Neural progenitor cell (in vitro differentiated cells): ENCODE results near the gene HABP2.

Experiments used
- EZH2 ChIP-seq: fragments of 200-600 bp; sonication (generic); IDR thresholded peaks from 2 replicates; pipeline ENCODE4 v1.6.1; 2017; ENCODE audit warnings: antibody characterized with exemption, mild to moderate bottlenecking, moderate library complexity
- TF ChIP-seq, protein P1 (sequence below): fragments of 200-600 bp; sonication (generic); IDR thresholded peaks from 2 replicates; pipeline ENCODE4 v1.5.1; 2017; ENCODE audit warnings: antibody characterized with exemption, mild to moderate bottlenecking

DNA sequence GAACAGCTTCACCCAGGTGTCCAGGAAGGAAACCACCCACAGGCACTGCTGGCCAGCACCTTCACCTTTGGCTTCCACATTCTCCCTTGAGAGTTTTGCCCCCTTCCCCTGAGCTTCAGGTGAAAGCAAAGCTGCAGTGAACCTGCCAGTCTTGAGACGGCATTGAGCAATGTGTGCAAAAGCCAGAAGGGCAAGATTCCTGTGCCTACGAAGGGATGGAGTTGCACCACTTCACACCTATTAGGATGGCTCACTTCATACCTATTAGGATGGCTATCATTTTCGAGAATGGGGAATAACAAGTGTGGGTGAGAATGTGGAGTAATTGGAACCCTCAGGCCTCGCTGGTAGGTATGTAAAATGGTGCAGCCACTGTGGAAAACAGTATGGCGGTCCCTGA is 7.2 kb downstream of the HABP2 start:
- TF ChIP-seq, protein P1, sequence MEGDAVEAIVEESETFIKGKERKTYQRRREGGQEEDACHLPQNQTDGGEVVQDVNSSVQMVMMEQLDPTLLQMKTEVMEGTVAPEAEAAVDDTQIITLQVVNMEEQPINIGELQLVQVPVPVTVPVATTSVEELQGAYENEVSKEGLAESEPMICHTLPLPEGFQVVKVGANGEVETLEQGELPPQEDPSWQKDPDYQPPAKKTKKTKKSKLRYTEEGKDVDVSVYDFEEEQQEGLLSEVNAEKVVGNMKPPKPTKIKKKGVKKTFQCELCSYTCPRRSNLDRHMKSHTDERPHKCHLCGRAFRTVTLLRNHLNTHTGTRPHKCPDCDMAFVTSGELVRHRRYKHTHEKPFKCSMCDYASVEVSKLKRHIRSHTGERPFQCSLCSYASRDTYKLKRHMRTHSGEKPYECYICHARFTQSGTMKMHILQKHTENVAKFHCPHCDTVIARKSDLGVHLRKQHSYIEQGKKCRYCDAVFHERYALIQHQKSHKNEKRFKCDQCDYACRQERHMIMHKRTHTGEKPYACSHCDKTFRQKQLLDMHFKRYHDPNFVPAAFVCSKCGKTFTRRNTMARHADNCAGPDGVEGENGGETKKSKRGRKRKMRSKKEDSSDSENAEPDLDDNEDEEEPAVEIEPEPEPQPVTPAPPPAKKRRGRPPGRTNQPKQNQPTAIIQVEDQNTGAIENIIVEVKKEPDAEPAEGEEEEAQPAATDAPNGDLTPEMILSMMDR: no peak
- no peak for TF ChIP-seq EZH2
